ENCODE results near the gene PET100. TPM values are rescaled to one million over a fixed set of nuclear protein-coding genes. Genes with fewer than 3 reads are reported as not detected.

PET100 gene
- total RNA-seq, 4 donors from 2014 or later: 5.9 to 59.9 (median 6.5) TPM; not detected in 1

- H3K27me3 ChIP-seq: no peaks in the 10 kb centered on the region
- H3K36me3 ChIP-seq: no peaks in the 10 kb centered on the region
- no peak for TF ChIP-seq POLR2A (IDR thresholded peaks at IDR 0.05)
- no peak for TF ChIP-seq CTCF (IDR thresholded peaks at IDR 0.05)
- H3K4me1 ChIP-seq: no peaks in the 10 kb centered on the region
- no peaks in the 10 kb centered on the region for H3K9me3 ChIP-seq
- no peak within 1 kb of the TSS for H3K27ac ChIP-seq
- intact Hi-C loops (cut with DNase I; ENCODE audit: low total_unique reads): no loop called here
- no peak for DNase-seq
- no peak within 1 kb of the TSS for H3K4me3 ChIP-seq
These were observed 39.2 kb downstream of the PET100 start, which contains the start of gene RETN for GRCh38 chr19:7668842-7669241. RETN (plus strand) TSS chr19:7669049; CDS start chr19:7669327, 278 bp downstream.

- no peaks in the 10 kb centered on the region for H3K27me3 ChIP-seq
- no peaks in the 10 kb centered on the region for H3K9me3 ChIP-seq
- TF ChIP-seq CTCF (IDR thresholded peaks at IDR 0.05) (no peak), POLR2A (IDR thresholded peaks at IDR 0.05) (no peak)
- no peak overlapping the region for H3K27ac ChIP-seq
- no peak overlapping the region for H3K4me3 ChIP-seq
- DNase-seq: no peak
- no peaks in the 10 kb centered on the region for H3K36me3 ChIP-seq
- intact Hi-C loops (cut with DNase I; ENCODE audit: low total_unique reads): no loop called here
- H3K4me1 ChIP-seq: no peaks in the 10 kb centered on the region
These were observed 40.0 kb downstream of the PET100 start for GRCh38 chr19:7669641-7670040.

- H3K27me3 ChIP-seq: no peaks in the 10 kb centered on the region
- TF ChIP-seq POLR2A (IDR thresholded peaks at IDR 0.05) (no peak), CTCF (IDR thresholded peaks at IDR 0.05) (no peak)
- no peak overlapping the region for H3K27ac ChIP-seq
- H3K4me1 ChIP-seq: no peaks in the 10 kb centered on the region
- H3K9me3 ChIP-seq: no peaks in the 10 kb centered on the region
- intact Hi-C loops (cut with DNase I; ENCODE audit: low total_unique reads): no loop called here
- H3K36me3 ChIP-seq: no peaks in the 10 kb centered on the region
- no peak for DNase-seq
- H3K4me3 ChIP-seq: no peak overlapping the region
These were observed 40.7 kb downstream of the PET100 start for GRCh38 chr19:7670150-7670783.

GRCh38 chr19:7670790-7671189, 41.2 kb downstream of the PET100 start:
- Histone ChIP-seq H3K9me3 (no peaks in the 10 kb centered on the region), H3K4me3 (no peak overlapping the region), H3K4me1 (no peaks in the 10 kb centered on the region), H3K27me3 (no peaks in the 10 kb centered on the region), H3K36me3 (no peaks in the 10 kb centered on the region), H3K27ac (no peak overlapping the region)
- no peak for TF ChIP-seq POLR2A (IDR thresholded peaks at IDR 0.05)
- intact Hi-C loops (cut with DNase I; ENCODE audit: low total_unique reads): no loop called here
- DNase-seq: no peak

- Histone ChIP-seq H3K27me3 (no peaks in the 10 kb centered on the region), H3K4me3 (no peak overlapping the region), H3K9me3 (no peaks in the 10 kb centered on the region), H3K4me1 (no peaks in the 10 kb centered on the region), H3K27ac (no peak overlapping the region), H3K36me3 (no peaks in the 10 kb centered on the region)
- DNase-seq: no peak
- intact Hi-C loops (cut with DNase I; ENCODE audit: low total_unique reads): no loop called here
- TF ChIP-seq POLR2A (IDR thresholded peaks at IDR 0.05): no peak
- TF ChIP-seq CTCF (IDR thresholded peaks at IDR 0.05): no peak
These were observed 42.9 kb downstream of the PET100 start for GRCh38 chr19:7672522-7672921.

All from uterus (tissue), 4 donors.